ENCODE measurements around the gene CA6. TPM values are rescaled to one million over a fixed set of nuclear protein-coding genes. Genes with fewer than 3 reads are reported as not detected.

The CA6 gene
- total and polyA plus RNA-seq, 12 donors, result 0.20 TPM; not detected in 11

DNA sequence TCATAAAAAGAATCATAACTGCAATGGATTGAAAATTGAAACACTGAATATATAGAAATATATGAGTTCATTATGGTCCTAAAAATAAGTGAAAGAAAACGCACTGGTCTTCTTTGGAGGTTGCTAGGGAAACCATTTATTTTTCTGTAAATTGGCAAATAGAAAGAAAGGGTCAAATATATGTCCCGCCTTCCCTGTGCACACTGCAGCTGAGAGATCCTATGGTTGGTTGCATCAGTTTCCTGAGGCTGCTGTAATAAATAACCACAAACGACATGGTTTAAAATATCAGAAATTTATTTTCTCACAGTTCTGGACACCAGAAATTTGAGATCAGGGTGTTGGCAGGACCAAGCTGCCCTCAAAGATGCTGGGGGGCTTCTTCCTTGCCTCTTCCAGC lies 35.0 kb downstream of the CA6 start:
- DNase-seq (no peak), ATAC-seq (no peak)
- TF ChIP-seq, protein P1, sequence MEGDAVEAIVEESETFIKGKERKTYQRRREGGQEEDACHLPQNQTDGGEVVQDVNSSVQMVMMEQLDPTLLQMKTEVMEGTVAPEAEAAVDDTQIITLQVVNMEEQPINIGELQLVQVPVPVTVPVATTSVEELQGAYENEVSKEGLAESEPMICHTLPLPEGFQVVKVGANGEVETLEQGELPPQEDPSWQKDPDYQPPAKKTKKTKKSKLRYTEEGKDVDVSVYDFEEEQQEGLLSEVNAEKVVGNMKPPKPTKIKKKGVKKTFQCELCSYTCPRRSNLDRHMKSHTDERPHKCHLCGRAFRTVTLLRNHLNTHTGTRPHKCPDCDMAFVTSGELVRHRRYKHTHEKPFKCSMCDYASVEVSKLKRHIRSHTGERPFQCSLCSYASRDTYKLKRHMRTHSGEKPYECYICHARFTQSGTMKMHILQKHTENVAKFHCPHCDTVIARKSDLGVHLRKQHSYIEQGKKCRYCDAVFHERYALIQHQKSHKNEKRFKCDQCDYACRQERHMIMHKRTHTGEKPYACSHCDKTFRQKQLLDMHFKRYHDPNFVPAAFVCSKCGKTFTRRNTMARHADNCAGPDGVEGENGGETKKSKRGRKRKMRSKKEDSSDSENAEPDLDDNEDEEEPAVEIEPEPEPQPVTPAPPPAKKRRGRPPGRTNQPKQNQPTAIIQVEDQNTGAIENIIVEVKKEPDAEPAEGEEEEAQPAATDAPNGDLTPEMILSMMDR (IDR thresholded peaks at IDR 0.05), result no peak
- H3K27me3 ChIP-seq, result no peaks in the 10 kb centered on the region
- no peaks in the 10 kb centered on the region for H3K36me3 ChIP-seq
- intact Hi-C loops (cut with DNase I), result no loop called here
- 81 to 90% methylated on average over 3 of the region's 3 CpGs for WGBS, 2 donors
- H3K4me3 ChIP-seq, result no peak overlapping the region
- no peak overlapping the region for H3K27ac ChIP-seq
- H3K9me3 ChIP-seq, result peaks cover 0 to 6% (median 0%) of the 10 kb centered on the region in 11 donors
- H3K4me1 ChIP-seq, result peaks cover 0 to under 1% (median 0%) of the 10 kb centered on the region in 9 donors

GRCh38 chr1:8981169-8981568 lies 35.5 kb downstream of the CA6 start:
- DNase-seq (no peak), ATAC-seq (no peak)
- Histone ChIP-seq H3K36me3 (no peaks in the 10 kb centered on the region), H3K27ac (no peak overlapping the region), H3K27me3 (no peaks in the 10 kb centered on the region), H3K4me1 (peaks cover 0 to 6% (median 5%) of the 10 kb centered on the region in 9 donors), H3K4me3 (no peak overlapping the region), H3K9me3 (peaks cover 0 to 6% (median 0%) of the 10 kb centered on the region in 11 donors)
- intact Hi-C loops (cut with DNase I), result no loop called here
- 70 to 72% methylated on average over 2 of the region's 2 CpGs for WGBS, 2 donors
- TF ChIP-seq, protein P1 (IDR thresholded peaks at IDR 0.05), result no peak

- ATAC-seq, result no peak
- Histone ChIP-seq H3K9me3 (peaks cover 0 to 6% (median 0%) of the 10 kb centered on the region in 11 donors), H3K27ac (no peak overlapping the region), H3K27me3 (no peaks in the 10 kb centered on the region), H3K4me1 (peaks cover 0 to 25% (median 8%) of the 10 kb centered on the region in 9 donors), H3K4me3 (no peak overlapping the region), H3K36me3 (no peaks in the 10 kb centered on the region)
- DNase-seq, result no peak
- TF ChIP-seq, protein P1 (IDR thresholded peaks at IDR 0.05), result no peak
- 85 to 86% methylated on average over 2 of the region's 2 CpGs for WGBS, 2 donors
- intact Hi-C loops (cut with DNase I), result no loop called here
Measured at GRCh38 chr1:8984203-8984602, 38.5 kb downstream of the CA6 start.

GRCh38 chr1:8984990-8985389 lies 39.3 kb downstream of the CA6 start:
- ATAC-seq (no peak), DNase-seq (no peak)
- Histone ChIP-seq H3K36me3 (no peaks in the 10 kb centered on the region), H3K4me3 (no peak overlapping the region), H3K4me1 (peaks cover 0 to 25% (median 8%) of the 10 kb centered on the region in 9 donors), H3K27ac (no peak overlapping the region), H3K27me3 (no peaks in the 10 kb centered on the region), H3K9me3 (peaks cover 0 to 6% (median 0%) of the 10 kb centered on the region in 11 donors)
- intact Hi-C loops (cut with DNase I), result loop anchor here in 4 of 10 donors (5.0 kb wide), 3 partner anchors 63 to 128 kb away; no protein-coding TSS in a partner anchor
- WGBS, 2 donors, result 86 to 91% methylated on average over 8 of the region's 8 CpGs
- TF ChIP-seq, protein P1 (IDR thresholded peaks at IDR 0.05), result no peak
